ENCODE data around the gene PCNX2.
A peak's percentile ranks its signal among the peaks of the same experiment; 100 is the strongest.
"Not testable (repeated sequence)": the region's sequence is repeated elsewhere in the genome, so short reads cannot be mapped to it uniquely, and the experiment has no call there.

Gene PCNX2

DNA sequence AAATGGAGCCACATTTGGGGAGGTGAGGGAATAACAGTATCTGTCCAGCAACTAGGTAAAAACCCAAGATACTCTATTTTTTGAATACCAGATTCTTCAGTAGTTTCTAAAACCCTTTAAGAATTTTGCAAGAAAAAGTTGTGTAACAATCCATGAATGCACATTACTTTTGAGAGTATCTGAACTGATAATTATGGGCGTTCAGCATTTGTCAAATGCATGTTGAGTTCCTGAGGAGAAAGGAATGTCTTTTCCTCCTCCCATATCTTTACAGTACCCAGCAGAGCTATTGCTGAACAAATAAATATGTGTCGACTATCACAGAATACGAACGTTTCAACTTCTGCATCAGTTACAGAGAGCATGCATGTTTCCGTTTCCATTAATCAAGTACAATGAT is 104.5 kb downstream of the PCNX2 start:
- DNase-seq (ENCODE audit: low read depth) = no peak
- TF ChIP-seq, protein P1, sequence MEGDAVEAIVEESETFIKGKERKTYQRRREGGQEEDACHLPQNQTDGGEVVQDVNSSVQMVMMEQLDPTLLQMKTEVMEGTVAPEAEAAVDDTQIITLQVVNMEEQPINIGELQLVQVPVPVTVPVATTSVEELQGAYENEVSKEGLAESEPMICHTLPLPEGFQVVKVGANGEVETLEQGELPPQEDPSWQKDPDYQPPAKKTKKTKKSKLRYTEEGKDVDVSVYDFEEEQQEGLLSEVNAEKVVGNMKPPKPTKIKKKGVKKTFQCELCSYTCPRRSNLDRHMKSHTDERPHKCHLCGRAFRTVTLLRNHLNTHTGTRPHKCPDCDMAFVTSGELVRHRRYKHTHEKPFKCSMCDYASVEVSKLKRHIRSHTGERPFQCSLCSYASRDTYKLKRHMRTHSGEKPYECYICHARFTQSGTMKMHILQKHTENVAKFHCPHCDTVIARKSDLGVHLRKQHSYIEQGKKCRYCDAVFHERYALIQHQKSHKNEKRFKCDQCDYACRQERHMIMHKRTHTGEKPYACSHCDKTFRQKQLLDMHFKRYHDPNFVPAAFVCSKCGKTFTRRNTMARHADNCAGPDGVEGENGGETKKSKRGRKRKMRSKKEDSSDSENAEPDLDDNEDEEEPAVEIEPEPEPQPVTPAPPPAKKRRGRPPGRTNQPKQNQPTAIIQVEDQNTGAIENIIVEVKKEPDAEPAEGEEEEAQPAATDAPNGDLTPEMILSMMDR (IDR thresholded peaks at IDR 0.05; ENCODE audit: insufficient read depth, low read depth, low read length, missing control alignments) = no peak

DNA sequence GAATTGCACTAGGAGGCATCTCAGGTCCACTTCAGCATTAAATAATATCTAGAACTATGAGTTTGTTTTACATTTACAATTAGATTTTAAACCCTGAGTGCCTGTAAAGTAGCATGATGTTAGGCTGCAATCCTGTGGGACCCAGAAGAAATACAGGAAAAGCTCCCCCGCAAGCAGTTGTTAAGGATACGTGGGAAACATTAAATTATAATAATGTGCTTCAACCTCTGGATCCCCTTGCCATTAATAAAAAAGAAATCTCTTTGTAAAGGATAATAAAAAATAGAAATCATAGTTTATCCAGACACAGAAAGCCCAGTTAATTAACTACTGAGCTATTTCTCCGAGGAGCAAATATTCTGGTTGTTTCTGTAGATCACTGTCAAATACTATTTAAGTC is 106.0 kb downstream of the PCNX2 start:
- H3K4me3 ChIP-seq (ENCODE audit: low read length) = no peak overlapping the region
- TF ChIP-seq, protein P1 (IDR thresholded peaks at IDR 0.05; ENCODE audit: insufficient read depth, low read depth, low read length, missing control alignments) = no peak
- DNase-seq (ENCODE audit: low read depth) = no peak

More for the DNA sequence above, 104.5 kb downstream of the PCNX2 start:
- H3K4me3 ChIP-seq (ENCODE audit: low read length) = no peak overlapping the region

- H3K4me3 ChIP-seq (ENCODE audit: low read length) = no peak overlapping the region
- TF ChIP-seq, protein P1 (IDR thresholded peaks at IDR 0.05; ENCODE audit: insufficient read depth, low read depth, low read length, missing control alignments) = no peak
- DNase-seq (ENCODE audit: low read depth) = no peak
Observed at GRCh38 chr1:233188061-233188460, 107.5 kb downstream of the PCNX2 start.

DNA sequence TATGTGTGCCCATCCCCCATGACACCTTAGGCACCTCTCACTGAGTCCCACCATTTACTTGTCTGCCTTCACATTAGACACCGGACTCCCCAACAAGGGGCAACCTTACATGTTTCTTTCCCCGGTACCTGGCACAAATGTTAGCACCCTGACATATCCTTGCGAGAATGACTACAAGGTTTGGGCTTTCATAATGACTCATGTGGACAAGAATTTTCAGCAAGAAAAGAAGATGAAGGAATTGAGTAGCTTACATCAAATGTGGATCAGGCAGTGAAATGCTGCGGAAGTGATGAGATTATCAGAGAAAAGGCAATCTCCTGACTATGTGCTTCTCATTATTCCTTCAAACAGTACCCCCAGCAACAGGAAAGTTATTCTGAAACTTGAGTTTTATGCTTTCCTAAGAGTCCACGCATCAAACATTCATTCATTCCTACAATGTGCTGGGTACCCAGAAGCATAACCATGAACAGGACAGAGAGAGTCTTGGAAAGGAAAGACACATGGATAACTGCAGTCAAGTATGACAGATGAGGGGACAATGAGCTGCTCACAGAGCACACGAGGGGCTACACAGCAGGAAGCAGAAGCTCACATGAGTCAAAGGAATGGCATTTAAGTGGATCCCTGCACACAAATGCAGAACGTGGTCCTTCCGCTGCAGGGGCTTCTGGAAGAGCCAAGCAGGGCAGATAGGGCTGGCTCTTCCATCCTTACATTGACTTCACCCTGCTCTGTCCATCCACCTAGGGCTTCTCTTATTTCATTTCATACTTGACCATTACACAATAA is 112.1 kb downstream of the PCNX2 start:
- DNase-seq (ENCODE audit: low read depth) = peak; percentile 28
- TF ChIP-seq, protein P1 (IDR thresholded peaks at IDR 0.05; ENCODE audit: insufficient read depth, low read depth, low read length, missing control alignments) = no peak
- no peak overlapping the region for H3K4me3 ChIP-seq (ENCODE audit: low read length)

DNA sequence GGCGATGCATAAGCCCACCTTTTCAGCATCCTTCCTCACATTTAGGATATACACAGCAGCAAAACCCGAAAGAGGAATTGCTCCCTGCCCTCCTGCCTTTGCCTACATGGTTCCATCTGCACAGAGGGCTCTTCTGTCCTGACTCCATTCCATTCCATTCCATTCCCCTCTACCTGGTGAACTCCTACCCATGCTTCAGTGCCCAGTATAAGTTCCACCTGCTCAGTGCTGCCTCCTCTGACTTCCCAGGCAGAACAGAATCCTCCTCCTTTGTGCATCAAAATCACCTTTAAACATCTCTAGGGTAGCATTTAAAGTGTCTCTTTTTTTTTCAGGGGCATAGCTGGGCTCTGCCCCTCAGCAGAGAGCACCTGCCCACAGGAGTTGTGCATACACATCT is 112.9 kb downstream of the PCNX2 start:
- TF ChIP-seq, protein P1 (IDR thresholded peaks at IDR 0.05; ENCODE audit: insufficient read depth, low read depth, low read length, missing control alignments) = no peak
- DNase-seq (ENCODE audit: low read depth) = no peak
- no peak overlapping the region for H3K4me3 ChIP-seq (ENCODE audit: low read length)

GRCh38 chr1:233180641-233181364 is 114.7 kb downstream of the PCNX2 start:
- TF ChIP-seq, protein P1 (IDR thresholded peaks at IDR 0.05; ENCODE audit: insufficient read depth, low read depth, low read length, missing control alignments) = no peak
- DNase-seq (ENCODE audit: low read depth) = no peak
- H3K4me3 ChIP-seq (ENCODE audit: low read length) = no peak overlapping the region

DNA sequence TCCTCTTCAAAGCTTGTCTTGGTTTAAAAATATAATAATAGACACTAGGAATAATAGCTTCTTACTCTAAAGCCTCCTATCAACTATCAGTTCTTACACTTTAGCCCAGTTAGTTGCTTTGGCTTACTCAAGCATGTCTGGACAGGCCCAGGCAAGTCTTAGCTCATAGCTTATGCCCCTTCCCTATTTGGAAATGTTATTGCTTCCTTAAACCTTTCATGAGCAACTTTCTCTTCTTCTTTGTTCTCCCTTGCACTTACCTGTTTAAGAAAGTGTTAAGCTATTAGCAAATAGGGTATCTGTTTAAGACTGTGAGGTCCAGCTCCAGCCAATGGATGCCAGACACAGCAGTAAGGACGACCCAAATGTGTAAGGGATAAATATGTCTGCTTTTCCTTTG is 115.9 kb downstream of the PCNX2 start:
- not testable (repeated sequence) for H3K4me3 ChIP-seq (ENCODE audit: low read length)
- peak; percentile 70 for DNase-seq (ENCODE audit: low read depth)

All from epithelial cell of esophagus (primary cell).